ENCODE data around the gene APP.

The APP gene

DNA sequence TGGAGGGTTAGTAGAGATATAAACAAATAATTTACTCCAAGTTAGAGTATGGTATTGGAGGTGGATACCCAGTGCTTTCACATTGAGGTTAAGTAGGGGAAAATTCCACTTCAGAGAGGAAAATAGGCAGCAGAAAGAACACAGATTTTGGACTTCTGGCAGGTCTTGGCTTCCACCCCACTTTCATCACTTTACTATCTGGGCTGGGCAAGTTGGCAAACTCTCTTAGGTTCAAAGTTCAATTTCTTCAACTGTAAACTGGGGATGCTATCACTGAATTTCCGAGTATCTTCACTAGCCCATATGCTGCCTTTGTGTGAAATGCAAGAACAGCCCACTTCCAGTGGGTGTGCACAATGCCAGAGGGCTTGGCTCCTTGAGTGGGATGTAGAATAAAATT lies 220.9 kb downstream of the APP start:
- TF ChIP-seq, protein P1, sequence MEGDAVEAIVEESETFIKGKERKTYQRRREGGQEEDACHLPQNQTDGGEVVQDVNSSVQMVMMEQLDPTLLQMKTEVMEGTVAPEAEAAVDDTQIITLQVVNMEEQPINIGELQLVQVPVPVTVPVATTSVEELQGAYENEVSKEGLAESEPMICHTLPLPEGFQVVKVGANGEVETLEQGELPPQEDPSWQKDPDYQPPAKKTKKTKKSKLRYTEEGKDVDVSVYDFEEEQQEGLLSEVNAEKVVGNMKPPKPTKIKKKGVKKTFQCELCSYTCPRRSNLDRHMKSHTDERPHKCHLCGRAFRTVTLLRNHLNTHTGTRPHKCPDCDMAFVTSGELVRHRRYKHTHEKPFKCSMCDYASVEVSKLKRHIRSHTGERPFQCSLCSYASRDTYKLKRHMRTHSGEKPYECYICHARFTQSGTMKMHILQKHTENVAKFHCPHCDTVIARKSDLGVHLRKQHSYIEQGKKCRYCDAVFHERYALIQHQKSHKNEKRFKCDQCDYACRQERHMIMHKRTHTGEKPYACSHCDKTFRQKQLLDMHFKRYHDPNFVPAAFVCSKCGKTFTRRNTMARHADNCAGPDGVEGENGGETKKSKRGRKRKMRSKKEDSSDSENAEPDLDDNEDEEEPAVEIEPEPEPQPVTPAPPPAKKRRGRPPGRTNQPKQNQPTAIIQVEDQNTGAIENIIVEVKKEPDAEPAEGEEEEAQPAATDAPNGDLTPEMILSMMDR (conservative IDR thresholded peaks at IDR 0.05) = no peak
- no peak overlapping the region for H3K27ac ChIP-seq

DNA sequence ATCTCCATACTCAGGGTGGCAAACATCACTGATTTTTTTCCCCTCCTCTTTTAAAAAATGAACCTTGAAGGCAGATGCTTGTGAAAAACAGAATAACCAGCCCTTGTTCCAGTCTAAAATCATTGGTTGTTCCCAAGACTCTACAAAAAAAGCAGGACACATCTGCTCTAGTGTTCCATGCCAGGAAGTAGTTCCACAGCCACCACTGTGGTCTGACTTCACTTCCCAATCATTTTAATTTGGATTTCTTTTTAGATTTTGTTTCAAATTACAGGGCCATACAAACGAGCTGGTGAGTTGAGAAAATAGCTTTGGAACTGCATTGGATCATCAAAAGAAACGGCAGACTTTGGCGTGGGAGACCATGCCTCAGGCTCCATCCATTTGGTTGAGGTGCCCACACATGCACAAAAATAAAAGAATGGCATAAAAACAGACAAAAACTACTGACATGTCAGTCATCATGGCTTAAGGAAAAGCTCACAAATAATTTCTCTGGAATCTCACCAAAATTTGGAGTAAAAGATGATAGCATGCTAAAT lies 225.8 kb downstream of the APP start:
- no peak overlapping the region for H3K27ac ChIP-seq
- TF ChIP-seq, protein P1 (conservative IDR thresholded peaks at IDR 0.05) = no peak

GRCh38 chr21:25944082-25944481 lies 226.5 kb downstream of the APP start:
- H3K27ac ChIP-seq = peak overlapping the region; percentile 58; the same call in 1 of the 2 replicates
- TF ChIP-seq, protein P1 (conservative IDR thresholded peaks at IDR 0.05) = no peak

DNA sequence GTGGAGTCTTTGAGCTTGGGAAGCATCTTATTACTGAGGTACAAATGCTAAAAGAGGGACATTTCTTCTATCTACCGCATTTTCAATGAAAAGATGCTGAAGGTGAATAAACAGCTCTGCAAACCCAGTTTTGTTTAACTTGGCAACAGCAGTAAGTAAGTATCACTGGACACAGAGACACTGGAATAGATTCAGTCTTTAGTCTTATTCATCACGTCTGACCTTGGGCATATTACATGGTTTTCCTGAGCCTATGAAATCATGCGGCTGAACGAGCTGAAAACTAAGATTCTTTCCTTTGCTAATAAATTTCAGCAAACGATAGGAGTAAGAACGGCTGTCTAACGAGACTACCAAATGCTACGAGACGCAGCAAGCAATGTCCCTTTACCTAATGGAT lies 228.4 kb downstream of the APP start:
- TF ChIP-seq, protein P1 (conservative IDR thresholded peaks at IDR 0.05) = no peak

GRCh38 chr21:25939396-25939761 lies 231.2 kb downstream of the APP start:
- H3K27ac ChIP-seq = no peak overlapping the region
- TF ChIP-seq, protein P1 (conservative IDR thresholded peaks at IDR 0.05) = no peak

More for the DNA sequence above, 228.4 kb downstream of the APP start:
- H3K27ac ChIP-seq = peak overlapping the region; percentile 58

GRCh38 chr21:25938658-25939395 lies 231.7 kb downstream of the APP start:
- TF ChIP-seq, protein P1 (conservative IDR thresholded peaks at IDR 0.05) = no peak
- H3K27ac ChIP-seq = no peak overlapping the region

- H3K27ac ChIP-seq = no peak overlapping the region
- TF ChIP-seq, protein P1 (conservative IDR thresholded peaks at IDR 0.05) = no peak
Measured at GRCh38 chr21:25936776-25937175, 233.8 kb downstream of the APP start.

Data from VCaP (cell line).